A673 (cell line): ENCODE measurements around the gene SOS1. TPM values are rescaled to one million over a fixed set of nuclear protein-coding genes. Genes with fewer than 3 reads are reported as not detected.

Experiments
- BruUV-seq: library from RNA; stranded (reverse); fragments of 400-500 nt; replicated peaks from 2 replicates; lab custom pipeline; 2021; lab: Mats Ljungman, UMichigan
- CTCF ChIA-PET: fragments of 300-600 bp; sonication (Branson Sonifier 250); formaldehyde crosslinking; loops from one replicate; lab custom pipeline; 2022; ENCODE audit warnings: antibody characterized with exemption; lab: Charles Lee
- POLR2A ChIA-PET: fragments of 300-600 bp; sonication (Branson Sonifier 250); formaldehyde crosslinking; loops from one replicate; lab custom pipeline; 2022; ENCODE audit warnings: antibody characterized with exemption; ENCODE audit not compliant: low non-redundant PET; lab: Charles Lee
- DNase-seq: peaks from one replicate; pipeline ENCODE4 v3.0.0-alpha.2; 2015; ENCODE audit warnings: low spot score
- H3K27ac ChIP-seq: fragments of 200-600 bp; sonication (generic); 2 replicates; pipeline ENCODE4 v1.5.1; 2016; ENCODE audit warnings: mixed run types, low read depth, mild to moderate bottlenecking, mixed read lengths, antibody characterized with exemption, low read length; ENCODE audit not compliant: poor library complexity, severe bottlenecking
- H3K27me3 ChIP-seq: fragments of 200-600 bp; sonication (generic); replicated peaks from 2 replicates; pipeline ENCODE4 v1.6.1; 2017; ENCODE audit warnings: mixed run types, low read depth, mild to moderate bottlenecking, mixed read lengths, antibody characterized with exemption, low read length; ENCODE audit not compliant: insufficient read depth, poor library complexity
- H3K36me3 ChIP-seq: fragments of 200-600 bp; sonication (generic); 2 replicates; pipeline ENCODE4 v1.6.1; 2016; ENCODE audit warnings: mixed run types, mild to moderate bottlenecking, mixed read lengths, antibody characterized with exemption, low read length; ENCODE audit not compliant: insufficient read depth, poor library complexity, severe bottlenecking
- H3K4me1 ChIP-seq: fragments of 200-600 bp; sonication (generic); 2 replicates; pipeline ENCODE4 v1.6.1; 2017; ENCODE audit warnings: mixed run types, mild to moderate bottlenecking, mixed read lengths, antibody characterized with exemption, low read length; ENCODE audit not compliant: insufficient read depth, poor library complexity, severe bottlenecking
- H3K4me3 ChIP-seq: fragments of 200-600 bp; sonication (generic); 2 replicates; pipeline ENCODE4 v1.5.1; 2016; ENCODE audit warnings: low read depth, mixed run types, mild to moderate bottlenecking, mixed read lengths, low read length; ENCODE audit not compliant: poor library complexity, severe bottlenecking
- H3K9me3 ChIP-seq: fragments of 200-600 bp; sonication (generic); 2 replicates; pipeline ENCODE4 v1.6.1; 2016; ENCODE audit warnings: mixed run types, low read depth, mild to moderate bottlenecking, mixed read lengths, antibody characterized with exemption, low read length; ENCODE audit not compliant: poor library complexity, severe bottlenecking
- CTCF ChIP-seq: fragments of 300-800, 200-600 bp; sonication (generic); conservative IDR thresholded peaks from 2 replicates; pipeline ENCODE4 v1.5.1; 2017; ENCODE audit warnings: low read depth, mild to moderate bottlenecking, antibody characterized with exemption, low read length, moderate library complexity, mixed read lengths
- EZH2 ChIP-seq: fragments of 200-600 bp; sonication (generic); IDR thresholded peaks from 2 replicates; pipeline ENCODE4 v1.6.1; 2017; ENCODE audit warnings: borderline replicate concordance, low read depth, mild to moderate bottlenecking, mixed read lengths, antibody characterized with exemption, low read length; ENCODE audit not compliant: poor library complexity, severe bottlenecking
- intact Hi-C: fragments of 100-400 bp; cut with micrococcal nuclease; formaldehyde crosslinking; loops from one replicate; pipeline ENCODE4 v1.10.0; 2022; ENCODE audit not compliant: unreplicated experiment
- total RNA-seq: library from RNA; stranded (reverse); gene quantifications from 2 replicates; pipeline ENCODE4 v1.2.3, GENCODE V29; 2021

The SOS1 gene
- total RNA-seq, 1 experiment from 2014 or later, result 37.8 TPM

GRCh38 chr2:39146630-39147029 is 25.8 kb upstream of the SOS1 start:
- Histone ChIP-seq H3K4me3 (no peak overlapping the region), H3K27me3 (no peaks in the 10 kb centered on the region), H3K36me3 (no peaks in the 10 kb centered on the region), H3K4me1 (no peaks in the 10 kb centered on the region), H3K9me3 (no peaks in the 10 kb centered on the region), H3K27ac (no peak overlapping the region)
- no peak for TF ChIP-seq EZH2
- no peak for TF ChIP-seq CTCF
- no TSS peak for BruUV-seq
- DNase-seq, result no peak
- ChIA-PET POLR2A (no interaction called here), CTCF (no interaction called here)
- intact Hi-C loops, result no loop called here

- TF ChIP-seq CTCF, result no peak
- no peak for TF ChIP-seq EZH2
- no peak for DNase-seq
- no peaks in the 10 kb centered on the region for H3K27me3 ChIP-seq
- H3K27ac ChIP-seq, result no peak overlapping the region
- intact Hi-C loops, result no loop called here
- POLR2A ChIA-PET, result no interaction called here
- no TSS peak for BruUV-seq
- CTCF ChIA-PET, result no interaction called here
- H3K4me3 ChIP-seq, result no peak overlapping the region
- H3K4me1 ChIP-seq, result no peaks in the 10 kb centered on the region
- H3K9me3 ChIP-seq, result no peaks in the 10 kb centered on the region
- H3K36me3 ChIP-seq, result no peaks in the 10 kb centered on the region
These were observed 25.1 kb upstream of the SOS1 start for GRCh38 chr2:39145906-39146421.

GRCh38 chr2:39144416-39144815 is 23.6 kb upstream of the SOS1 start:
- no peak for TF ChIP-seq CTCF
- TF ChIP-seq EZH2, result no peak
- DNase-seq, result no peak
- Histone ChIP-seq H3K9me3 (no peaks in the 10 kb centered on the region), H3K4me1 (peaks cover 12% of the 10 kb centered on the region), H3K27ac (no peak overlapping the region), H3K4me3 (no peak overlapping the region), H3K36me3 (no peaks in the 10 kb centered on the region), H3K27me3 (no peaks in the 10 kb centered on the region)
- no TSS peak for BruUV-seq
- ChIA-PET CTCF (no interaction called here), POLR2A (no interaction called here)
- intact Hi-C loops, result no loop called here
